ENCODE measurements around the gene TAS2R16. TPM values are rescaled to one million over a fixed set of nuclear protein-coding genes. Genes with fewer than 3 reads are reported as not detected.

TAS2R16 gene
- total RNA-seq, 1 donor from 2014 or later = not detected

GRCh38 chr7:123004931-123005330 lies 9.4 kb upstream of the TAS2R16 start:
- no peaks in the 10 kb centered on the region for H3K4me1 Mint-ChIP-seq (ENCODE audit: low read depth)
- DNase-seq (ENCODE audit: low spot score) = no peak
- no peaks in the 10 kb centered on the region for H3K36me3 Mint-ChIP-seq (ENCODE audit: low read depth)
- no peak overlapping the region for H3K4me3 Mint-ChIP-seq
- no peaks in the 10 kb centered on the region for H3K27me3 Mint-ChIP-seq (ENCODE audit: insufficient read depth)
- no peak overlapping the region for H3K27ac Mint-ChIP-seq
- H3K9me3 Mint-ChIP-seq = no peaks in the 10 kb centered on the region
- intact Hi-C loops (cut with micrococcal nuclease) = no loop called here

- intact Hi-C loops (cut with micrococcal nuclease) = no loop called here
- no peak for DNase-seq (ENCODE audit: low spot score)
- H3K27me3 Mint-ChIP-seq (ENCODE audit: insufficient read depth) = no peaks in the 10 kb centered on the region
- H3K27ac Mint-ChIP-seq = no peak overlapping the region
- no peaks in the 10 kb centered on the region for H3K4me1 Mint-ChIP-seq (ENCODE audit: low read depth)
- H3K9me3 Mint-ChIP-seq = no peaks in the 10 kb centered on the region
- no peaks in the 10 kb centered on the region for H3K36me3 Mint-ChIP-seq (ENCODE audit: low read depth)
- no peak overlapping the region for H3K4me3 Mint-ChIP-seq
These were observed 8.1 kb upstream of the TAS2R16 start for GRCh38 chr7:123003539-123004126.

- no peak overlapping the region for H3K27ac Mint-ChIP-seq
- no peaks in the 10 kb centered on the region for H3K9me3 Mint-ChIP-seq
- H3K27me3 Mint-ChIP-seq (ENCODE audit: insufficient read depth) = no peaks in the 10 kb centered on the region
- H3K4me3 Mint-ChIP-seq = no peak overlapping the region
- intact Hi-C loops (cut with micrococcal nuclease) = no loop called here
- no peaks in the 10 kb centered on the region for H3K36me3 Mint-ChIP-seq (ENCODE audit: low read depth)
- DNase-seq (ENCODE audit: low spot score) = no peak
- H3K4me1 Mint-ChIP-seq (ENCODE audit: low read depth) = no peaks in the 10 kb centered on the region
These were observed 5.9 kb downstream of the TAS2R16 start for GRCh38 chr7:122989577-122989976.

GRCh38 chr7:122989041-122989440 lies 6.5 kb downstream of the TAS2R16 start:
- no peak for DNase-seq (ENCODE audit: low spot score)
- H3K4me1 Mint-ChIP-seq (ENCODE audit: low read depth) = no peaks in the 10 kb centered on the region
- H3K9me3 Mint-ChIP-seq = no peaks in the 10 kb centered on the region
- no peaks in the 10 kb centered on the region for H3K27me3 Mint-ChIP-seq (ENCODE audit: insufficient read depth)
- no peak overlapping the region for H3K4me3 Mint-ChIP-seq
- H3K27ac Mint-ChIP-seq = no peak overlapping the region
- intact Hi-C loops (cut with micrococcal nuclease) = no loop called here
- no peaks in the 10 kb centered on the region for H3K36me3 Mint-ChIP-seq (ENCODE audit: low read depth)

- Mint-ChIP-seq H3K36me3 (ENCODE audit: low read depth) (no peaks in the 10 kb centered on the region), H3K27me3 (ENCODE audit: insufficient read depth) (no peaks in the 10 kb centered on the region), H3K27ac (no peak overlapping the region), H3K4me1 (ENCODE audit: low read depth) (no peaks in the 10 kb centered on the region), H3K4me3 (no peak overlapping the region), H3K9me3 (no peaks in the 10 kb centered on the region)
- intact Hi-C loops (cut with micrococcal nuclease) = no loop called here
- DNase-seq (ENCODE audit: low spot score) = no peak
These were observed 7.2 kb downstream of the TAS2R16 start for GRCh38 chr7:122988333-122988732.

- DNase-seq (ENCODE audit: low spot score) = no peak
- Mint-ChIP-seq H3K4me1 (ENCODE audit: low read depth) (no peaks in the 10 kb centered on the region), H3K27ac (no peak overlapping the region), H3K36me3 (ENCODE audit: low read depth) (no peaks in the 10 kb centered on the region), H3K4me3 (no peak overlapping the region), H3K27me3 (ENCODE audit: insufficient read depth) (no peaks in the 10 kb centered on the region), H3K9me3 (no peaks in the 10 kb centered on the region)
- intact Hi-C loops (cut with micrococcal nuclease) = no loop called here
These were observed 8.0 kb downstream of the TAS2R16 start for GRCh38 chr7:122987463-122987862.

GRCh38 chr7:122984021-122984420 lies 11.5 kb downstream of the TAS2R16 start:
- Mint-ChIP-seq H3K27ac (no peak overlapping the region), H3K4me1 (ENCODE audit: low read depth) (no peaks in the 10 kb centered on the region)

GRCh38 chr7:122983261-122983660 lies 12.2 kb downstream of the TAS2R16 start:
- Mint-ChIP-seq H3K4me1 (ENCODE audit: low read depth) (no peaks in the 10 kb centered on the region), H3K4me3 (no peak overlapping the region), H3K9me3 (no peaks in the 10 kb centered on the region), H3K27me3 (ENCODE audit: insufficient read depth) (no peaks in the 10 kb centered on the region), H3K27ac (no peak overlapping the region), H3K36me3 (ENCODE audit: low read depth) (no peaks in the 10 kb centered on the region)
- intact Hi-C loops (cut with micrococcal nuclease) = no loop called here
- DNase-seq (ENCODE audit: low spot score) = no peak

More at GRCh38 chr7:122984021-122984420, 11.5 kb downstream of the TAS2R16 start:
- no peak overlapping the region for H3K4me3 Mint-ChIP-seq
- H3K9me3 Mint-ChIP-seq = no peaks in the 10 kb centered on the region
- no peak for DNase-seq (ENCODE audit: low spot score)
- H3K36me3 Mint-ChIP-seq (ENCODE audit: low read depth) = no peaks in the 10 kb centered on the region
- no peaks in the 10 kb centered on the region for H3K27me3 Mint-ChIP-seq (ENCODE audit: insufficient read depth)
- intact Hi-C loops (cut with micrococcal nuclease) = no loop called here

GRCh38 chr7:122975341-122975740 lies 20.2 kb downstream of the TAS2R16 start:
- no peaks in the 10 kb centered on the region for H3K36me3 Mint-ChIP-seq (ENCODE audit: low read depth)
- H3K27me3 Mint-ChIP-seq (ENCODE audit: insufficient read depth) = peaks cover 5% of the 10 kb centered on the region
- H3K4me1 Mint-ChIP-seq (ENCODE audit: low read depth) = no peaks in the 10 kb centered on the region
- no peaks in the 10 kb centered on the region for H3K9me3 Mint-ChIP-seq
- no peak for DNase-seq (ENCODE audit: low spot score)
- intact Hi-C loops (cut with micrococcal nuclease) = no loop called here
- no peak overlapping the region for H3K27ac Mint-ChIP-seq
- H3K4me3 Mint-ChIP-seq = no peak overlapping the region

- no peaks in the 10 kb centered on the region for H3K9me3 Mint-ChIP-seq
- intact Hi-C loops (cut with micrococcal nuclease) = no loop called here
- no peak for DNase-seq (ENCODE audit: low spot score)
- no peak overlapping the region for H3K27ac Mint-ChIP-seq
- no peaks in the 10 kb centered on the region for H3K36me3 Mint-ChIP-seq (ENCODE audit: low read depth)
- peaks cover 5% of the 10 kb centered on the region for H3K27me3 Mint-ChIP-seq (ENCODE audit: insufficient read depth)
- no peaks in the 10 kb centered on the region for H3K4me1 Mint-ChIP-seq (ENCODE audit: low read depth)
- H3K4me3 Mint-ChIP-seq = no peak overlapping the region
These were observed 21.3 kb downstream of the TAS2R16 start for GRCh38 chr7:122974229-122974628.

GRCh38 chr7:122972056-122972455 lies 23.4 kb downstream of the TAS2R16 start:
- no peaks in the 10 kb centered on the region for H3K9me3 Mint-ChIP-seq
- H3K27me3 Mint-ChIP-seq (ENCODE audit: insufficient read depth) = peaks cover 5% of the 10 kb centered on the region

GRCh38 chr7:122970740-122971725 lies 24.5 kb downstream of the TAS2R16 start:
- Mint-ChIP-seq H3K36me3 (ENCODE audit: low read depth) (no peaks in the 10 kb centered on the region), H3K4me1 (ENCODE audit: low read depth) (no peaks in the 10 kb centered on the region), H3K27ac (no peak overlapping the region), H3K27me3 (ENCODE audit: insufficient read depth) (peaks cover 5% of the 10 kb centered on the region), H3K9me3 (no peaks in the 10 kb centered on the region), H3K4me3 (no peak overlapping the region)
- intact Hi-C loops (cut with micrococcal nuclease) = no loop called here
- DNase-seq (ENCODE audit: low spot score) = no peak

More at GRCh38 chr7:122972056-122972455, 23.4 kb downstream of the TAS2R16 start:
- Mint-ChIP-seq H3K4me3 (no peak overlapping the region), H3K4me1 (ENCODE audit: low read depth) (no peaks in the 10 kb centered on the region), H3K36me3 (ENCODE audit: low read depth) (no peaks in the 10 kb centered on the region), H3K27ac (no peak overlapping the region)
- intact Hi-C loops (cut with micrococcal nuclease) = no loop called here
- no peak for DNase-seq (ENCODE audit: low spot score)

- no peak for DNase-seq (ENCODE audit: low spot score)
- H3K4me1 Mint-ChIP-seq (ENCODE audit: low read depth) = no peaks in the 10 kb centered on the region
- no peak overlapping the region for H3K27ac Mint-ChIP-seq
- peaks cover 5% of the 10 kb centered on the region for H3K27me3 Mint-ChIP-seq (ENCODE audit: insufficient read depth)
- H3K9me3 Mint-ChIP-seq = no peaks in the 10 kb centered on the region
- no peak overlapping the region for H3K4me3 Mint-ChIP-seq
- H3K36me3 Mint-ChIP-seq (ENCODE audit: low read depth) = no peaks in the 10 kb centered on the region
- intact Hi-C loops (cut with micrococcal nuclease) = no loop called here
These were observed 27.1 kb downstream of the TAS2R16 start for GRCh38 chr7:122968389-122968788.

Measured in activated T-helper 1 cell treated with anti-CD3 and anti-CD28 coated beads, Interleukin-12 subunit alpha, Interleukin-12 subunit beta, Interleukin-2, Interleukin-4 antibody, amounts not matched to agents 30 ng/mL and 10 ng/mL and 1 ng/mL, durations not matched to agents 14 hours and 24 hours and 36 hours (primary cell).